AG04449 (cell line): ENCODE data around the gene LRRC45.

Experiments
- CTCF ChIA-PET: fragments of 350-600 bp; formaldehyde crosslinking; extraction: SDS; loops from one replicate; lab custom pipeline; 2021; ENCODE audit warnings: antibody characterized with exemption; lab: Yijun Ruan, JAX
- POLR2A ChIA-PET: fragments of 400-600, 350-600 bp; formaldehyde crosslinking; extraction: SDS; loops from one replicate; lab custom pipeline; 2020; ENCODE audit warnings: antibody characterized with exemption, inconsistent platforms; lab: Yijun Ruan, JAX
- DNase-seq: peaks from one replicate; pipeline ENCODE4 v3.0.0-alpha.2; 2010; ENCODE audit warnings: low read depth, low spot score
- H3K4me3 ChIP-seq: 2 replicates; pipeline ENCODE4 v1.5.1; 2011; ENCODE audit warnings: low read depth, mild to moderate bottlenecking, control low read depth, low read length
- TF ChIP-seq, protein P1 (sequence below): IDR thresholded peaks from one replicate; pipeline ENCODE4 v1.5.1; 2011; ENCODE audit warnings: mild to moderate bottlenecking, moderate library complexity, low read length, control low read depth, inconsistent platforms; ENCODE audit not compliant: insufficient read depth; ENCODE audit errors: missing control alignments

LRRC45 gene

DNA sequence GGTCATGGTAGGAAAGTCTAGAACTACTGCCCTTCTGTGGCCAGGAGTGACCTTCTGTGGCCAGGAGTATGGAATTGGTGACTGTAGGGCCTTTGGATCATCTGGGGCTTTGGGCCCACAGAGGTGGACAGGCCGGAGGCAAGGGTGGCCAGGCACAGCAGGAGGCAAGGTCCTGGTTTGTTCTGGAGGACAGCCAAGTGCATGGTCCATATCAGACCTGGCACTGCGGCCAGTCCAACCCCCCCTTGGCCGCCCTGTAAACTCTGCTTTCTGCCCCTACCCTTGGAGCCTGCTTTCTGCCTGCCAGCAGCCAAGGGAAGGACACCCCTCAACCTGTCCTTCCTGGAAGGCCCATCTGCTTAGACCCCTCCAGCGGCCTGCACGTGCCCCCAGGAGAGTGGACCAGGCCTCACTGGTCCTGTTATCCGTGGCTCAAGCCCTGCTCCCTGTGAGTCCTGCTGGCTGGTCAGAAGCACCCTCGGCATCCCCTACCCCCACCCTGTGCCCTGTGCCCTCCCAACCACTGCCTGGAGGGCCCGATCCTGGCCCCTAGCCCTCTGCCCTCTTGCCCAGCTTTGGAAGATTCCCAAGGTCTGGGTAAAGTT is 16.7 kb downstream of the LRRC45 start:
- ChIA-PET POLR2A (no interaction called here), CTCF (interaction anchor here (0.9 to 7.4 kb wide), 4 partner anchors 9 to 80 kb away, joined by 3 to 47 read pairs (median 23); partner anchors contain the start of genes GPS1, NOTUM and RFNG)
- no peak for DNase-seq
- TF ChIP-seq, protein P1, sequence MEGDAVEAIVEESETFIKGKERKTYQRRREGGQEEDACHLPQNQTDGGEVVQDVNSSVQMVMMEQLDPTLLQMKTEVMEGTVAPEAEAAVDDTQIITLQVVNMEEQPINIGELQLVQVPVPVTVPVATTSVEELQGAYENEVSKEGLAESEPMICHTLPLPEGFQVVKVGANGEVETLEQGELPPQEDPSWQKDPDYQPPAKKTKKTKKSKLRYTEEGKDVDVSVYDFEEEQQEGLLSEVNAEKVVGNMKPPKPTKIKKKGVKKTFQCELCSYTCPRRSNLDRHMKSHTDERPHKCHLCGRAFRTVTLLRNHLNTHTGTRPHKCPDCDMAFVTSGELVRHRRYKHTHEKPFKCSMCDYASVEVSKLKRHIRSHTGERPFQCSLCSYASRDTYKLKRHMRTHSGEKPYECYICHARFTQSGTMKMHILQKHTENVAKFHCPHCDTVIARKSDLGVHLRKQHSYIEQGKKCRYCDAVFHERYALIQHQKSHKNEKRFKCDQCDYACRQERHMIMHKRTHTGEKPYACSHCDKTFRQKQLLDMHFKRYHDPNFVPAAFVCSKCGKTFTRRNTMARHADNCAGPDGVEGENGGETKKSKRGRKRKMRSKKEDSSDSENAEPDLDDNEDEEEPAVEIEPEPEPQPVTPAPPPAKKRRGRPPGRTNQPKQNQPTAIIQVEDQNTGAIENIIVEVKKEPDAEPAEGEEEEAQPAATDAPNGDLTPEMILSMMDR = no peak
- no peak overlapping the region for H3K4me3 ChIP-seq

DNA sequence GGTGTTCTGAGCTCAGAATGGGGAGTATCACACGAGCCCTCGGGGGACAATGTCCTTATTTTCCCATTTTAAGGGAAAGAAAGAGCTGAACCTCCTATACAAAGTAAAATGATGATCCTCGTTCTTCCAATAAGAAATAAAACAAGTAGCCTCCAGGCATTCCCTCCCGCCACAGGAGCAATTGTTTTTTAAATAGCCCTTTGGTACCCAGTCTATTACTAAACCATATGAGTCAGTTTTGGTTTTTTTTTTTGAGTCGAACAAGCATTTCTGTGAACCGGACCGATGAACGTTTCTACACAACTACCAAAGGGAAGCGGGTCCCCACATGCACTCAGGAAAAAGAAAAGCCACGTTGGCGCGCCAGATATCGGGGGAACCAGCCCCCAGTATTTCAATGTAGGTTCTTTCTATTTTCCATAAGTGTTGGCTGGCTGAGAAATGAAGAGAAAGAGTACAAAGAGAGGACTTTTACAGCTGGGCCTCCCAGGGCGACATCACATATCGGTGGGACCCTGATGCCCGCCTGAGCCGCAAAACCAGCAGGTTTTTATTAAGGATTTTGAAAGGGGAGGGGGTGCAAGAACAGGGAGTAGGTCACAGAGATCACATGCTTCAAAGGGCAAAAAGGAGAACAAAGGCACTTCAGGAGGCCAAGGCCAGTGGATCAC is 18.2 kb downstream of the LRRC45 start:
- ChIA-PET POLR2A (no interaction called here), CTCF (interaction anchor here (1.0 to 7.4 kb wide), 4 partner anchors 10 to 87 kb away, joined by 3 to 47 read pairs (median 23); partner anchors contain the start of genes GPS1, NOTUM and RFNG)
- TF ChIP-seq, protein P1 = no peak
- no peak for DNase-seq
- H3K4me3 ChIP-seq = no peak overlapping the region

DNA sequence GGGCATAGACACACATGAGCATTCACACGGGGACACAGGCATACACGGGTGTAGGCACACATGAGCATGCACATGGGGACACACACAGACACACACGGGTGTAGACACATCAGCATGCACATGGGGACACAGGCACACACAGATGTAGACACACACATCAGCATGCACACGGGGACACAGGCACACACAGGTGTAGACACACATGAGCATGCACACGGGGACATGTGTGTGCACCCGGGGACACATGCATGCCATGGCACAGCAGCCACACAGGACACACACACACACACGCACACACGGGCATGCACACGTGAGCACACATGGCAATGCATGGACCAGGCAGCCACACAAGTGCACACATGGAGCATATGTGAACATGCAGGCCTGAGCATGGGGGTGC is 19.5 kb downstream of the LRRC45 start:
- TF ChIP-seq, protein P1 = no peak
- ChIA-PET POLR2A (interaction anchor here (1.0 kb wide), 1 partner anchor 12 kb away, joined by 3 read pairs; no protein-coding TSS in a partner anchor), CTCF (interaction anchor here (0.9 to 1.4 kb wide), 2 partner anchors 13 to 83 kb away, joined by 3 to 7 read pairs; no protein-coding TSS in a partner anchor)
- no peak overlapping the region for H3K4me3 ChIP-seq
- no peak for DNase-seq

DNA sequence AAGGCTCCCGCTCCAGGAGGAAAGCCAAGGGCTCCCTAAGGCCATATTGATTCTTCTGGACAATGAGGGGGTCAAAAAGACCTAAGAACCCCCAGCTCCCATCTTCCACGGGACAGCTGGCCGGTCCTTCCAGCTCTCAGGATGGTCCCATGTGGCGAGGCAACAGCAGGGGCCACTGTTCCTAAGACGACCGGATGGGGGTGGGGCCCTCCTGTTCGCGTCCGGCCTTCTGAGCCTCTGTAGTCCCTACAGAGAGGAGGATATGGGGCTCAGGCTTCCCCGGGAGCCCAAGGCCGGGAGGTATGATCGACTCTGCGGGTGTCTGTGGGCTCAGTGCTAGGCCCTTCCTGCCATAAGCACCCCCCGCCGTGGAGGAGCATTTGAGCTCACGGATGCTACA is 20.4 kb downstream of the LRRC45 start:
- CTCF ChIA-PET = interaction anchor here (0.9 to 1.4 kb wide), 2 partner anchors 14 to 84 kb away, joined by 3 to 7 read pairs; no protein-coding TSS in a partner anchor
- DNase-seq = no peak
- no peak overlapping the region for H3K4me3 ChIP-seq
- POLR2A ChIA-PET = interaction anchor here (1.0 kb wide), 1 partner anchor 11 kb away, joined by 3 read pairs; no protein-coding TSS in a partner anchor
- TF ChIP-seq, protein P1 = no peak

DNA sequence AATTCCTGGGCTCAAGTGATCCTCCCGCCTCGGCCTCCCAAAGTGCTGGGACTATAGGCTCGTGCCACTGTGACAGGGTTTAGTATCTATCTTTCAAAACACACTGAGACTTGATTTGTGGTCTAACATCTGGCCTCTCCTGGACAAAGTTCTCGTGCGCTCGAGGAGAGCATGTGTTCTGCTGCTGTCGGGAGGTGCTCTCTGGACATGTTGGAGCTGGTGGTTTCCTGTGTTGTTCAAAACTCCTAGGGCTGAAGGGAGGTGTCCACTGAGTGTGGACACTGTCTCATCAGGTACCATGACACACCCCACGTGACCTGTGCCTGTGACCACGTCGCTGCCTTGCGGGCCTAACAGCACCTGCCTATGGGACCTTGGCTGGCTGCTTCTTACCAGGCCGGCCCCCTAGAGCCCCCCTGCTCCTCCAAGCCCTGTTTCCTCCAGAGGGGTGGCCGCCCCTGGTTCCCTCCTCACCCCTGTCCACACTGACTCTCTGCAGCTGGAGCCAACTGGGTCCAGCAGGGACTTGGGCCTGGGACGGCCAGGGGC is 22.9 kb downstream of the LRRC45 start:
- ChIA-PET CTCF (no interaction called here), POLR2A (no interaction called here)
- no peak overlapping the region for H3K4me3 ChIP-seq
- TF ChIP-seq, protein P1 = no peak
- DNase-seq = no peak

DNA sequence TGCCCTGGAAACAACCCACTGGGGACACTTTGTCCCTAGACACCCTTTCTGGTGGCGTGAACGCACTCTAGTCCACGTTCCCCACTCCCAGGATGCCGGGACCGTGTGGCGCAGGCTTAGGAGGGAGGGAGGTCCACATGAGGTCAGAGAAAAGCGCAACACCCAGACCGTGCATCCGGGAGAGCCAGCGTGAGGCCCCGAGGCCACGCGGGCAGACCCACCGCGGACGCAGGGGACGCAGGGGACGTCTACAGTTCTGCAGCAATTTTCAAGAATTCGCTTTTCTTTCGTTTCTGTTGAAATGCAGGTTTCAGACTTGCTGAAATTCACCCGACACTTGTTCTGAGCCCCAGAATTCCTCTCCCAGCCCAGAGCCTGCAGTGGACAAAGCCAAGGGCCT is 23.8 kb downstream of the LRRC45 start:
- no peak for DNase-seq
- ChIA-PET POLR2A (no interaction called here), CTCF (no interaction called here)
- no peak overlapping the region for H3K4me3 ChIP-seq
- TF ChIP-seq, protein P1 = no peak
